Stimulated activated naive CD8-positive, alpha-beta T cell treated with anti-CD3 and anti-CD28 coated beads, Interleukin-15, Interleukin-2, amounts not matched to agents 100 ng/mL and 50 ng/mL, for 24 hours (primary cell): ENCODE results near the gene FGFR2.

Source experiments
- H3K27ac Mint-ChIP-seq: one replicate; pipeline ENCODE4 v1.8.0; 2021; ENCODE audit warnings: mild to moderate bottlenecking, mixed read lengths
- H3K27me3 Mint-ChIP-seq: one replicate; pipeline ENCODE4 v1.8.0; 2021; ENCODE audit warnings: mixed read lengths
- H3K36me3 Mint-ChIP-seq: one replicate; pipeline ENCODE4 v1.8.0; 2021; ENCODE audit warnings: low read depth, mixed read lengths
- H3K4me1 Mint-ChIP-seq: one replicate; pipeline ENCODE4 v1.8.0; 2021; ENCODE audit warnings: low read depth, mixed read lengths
- H3K4me3 Mint-ChIP-seq: one replicate; pipeline ENCODE4 v1.8.0; 2021; ENCODE audit warnings: mild to moderate bottlenecking, mixed read lengths
- H3K9me3 Mint-ChIP-seq: one replicate; pipeline ENCODE4 v1.8.0; 2021; ENCODE audit warnings: mixed read lengths

Gene FGFR2

DNA sequence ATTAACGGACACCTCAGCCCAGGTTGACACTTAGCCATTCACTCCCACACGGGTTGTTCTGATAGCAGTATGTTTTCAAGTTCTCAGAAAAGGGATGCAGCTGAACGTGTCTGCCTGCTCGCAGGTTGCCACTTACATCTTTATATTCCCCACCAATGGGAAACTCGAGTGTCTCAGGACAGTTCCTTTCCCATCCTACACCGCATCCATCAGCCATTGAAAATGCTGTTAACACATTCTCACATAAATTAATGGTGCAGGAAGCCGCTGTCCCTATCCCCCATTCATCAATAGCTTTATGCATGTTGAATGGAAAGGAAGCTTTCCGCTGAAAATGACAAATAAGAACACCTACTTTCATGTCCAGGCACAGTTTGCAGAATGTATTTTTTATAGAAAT is 1.7 kb upstream of the FGFR2 start:
- Mint-ChIP-seq H3K9me3 (no peaks in the 10 kb centered on the region), H3K27me3 (peaks cover 51% of the 10 kb centered on the region), H3K27ac (no peak overlapping the region), H3K4me1 (peaks cover 5% of the 10 kb centered on the region), H3K36me3 (no peaks in the 10 kb centered on the region), H3K4me3 (no peak overlapping the region)

DNA sequence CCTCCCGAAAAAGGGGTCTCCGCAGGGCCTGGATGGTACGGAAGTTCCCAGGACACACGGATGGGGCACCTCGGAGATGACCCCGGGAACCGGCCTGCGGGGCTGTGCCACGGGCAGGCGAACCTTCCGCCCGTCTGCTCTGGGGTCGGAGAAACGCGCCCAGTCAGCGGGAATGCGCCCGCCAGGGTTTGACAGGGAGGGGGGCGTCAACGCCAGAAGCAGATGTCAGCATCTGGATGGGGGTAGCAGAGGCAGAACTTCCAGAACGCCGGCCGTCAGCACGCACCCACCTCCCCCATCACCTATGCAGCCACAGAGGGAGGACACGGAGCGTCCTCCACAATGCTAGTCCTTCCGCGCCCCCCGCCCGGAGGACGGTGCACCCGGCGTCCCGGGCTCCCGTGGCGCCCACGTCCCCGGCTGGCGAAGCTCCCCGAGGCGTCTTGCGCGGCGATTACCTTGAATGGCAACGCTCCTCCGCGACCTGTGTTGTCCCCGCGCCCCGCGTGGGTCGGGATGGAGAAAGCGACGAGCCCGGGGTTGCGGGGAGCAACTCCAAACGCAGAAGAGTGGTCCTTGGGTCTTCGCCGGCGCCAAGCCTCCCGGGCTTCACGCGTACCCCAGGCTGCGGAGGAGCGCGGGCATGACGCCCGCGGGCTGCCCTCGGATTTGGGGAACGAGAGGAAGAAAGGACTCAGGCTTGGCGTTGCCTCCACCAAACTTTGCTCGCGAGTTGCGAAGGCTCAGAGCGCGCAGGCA is 561 bp downstream of the FGFR2 start:
- Mint-ChIP-seq H3K4me3 (no peak overlapping the region), H3K27ac (no peak overlapping the region), H3K4me1 (peaks cover 5% of the 10 kb centered on the region), H3K27me3 (peaks cover 69% of the 10 kb centered on the region), H3K36me3 (no peaks in the 10 kb centered on the region), H3K9me3 (no peaks in the 10 kb centered on the region)

DNA sequence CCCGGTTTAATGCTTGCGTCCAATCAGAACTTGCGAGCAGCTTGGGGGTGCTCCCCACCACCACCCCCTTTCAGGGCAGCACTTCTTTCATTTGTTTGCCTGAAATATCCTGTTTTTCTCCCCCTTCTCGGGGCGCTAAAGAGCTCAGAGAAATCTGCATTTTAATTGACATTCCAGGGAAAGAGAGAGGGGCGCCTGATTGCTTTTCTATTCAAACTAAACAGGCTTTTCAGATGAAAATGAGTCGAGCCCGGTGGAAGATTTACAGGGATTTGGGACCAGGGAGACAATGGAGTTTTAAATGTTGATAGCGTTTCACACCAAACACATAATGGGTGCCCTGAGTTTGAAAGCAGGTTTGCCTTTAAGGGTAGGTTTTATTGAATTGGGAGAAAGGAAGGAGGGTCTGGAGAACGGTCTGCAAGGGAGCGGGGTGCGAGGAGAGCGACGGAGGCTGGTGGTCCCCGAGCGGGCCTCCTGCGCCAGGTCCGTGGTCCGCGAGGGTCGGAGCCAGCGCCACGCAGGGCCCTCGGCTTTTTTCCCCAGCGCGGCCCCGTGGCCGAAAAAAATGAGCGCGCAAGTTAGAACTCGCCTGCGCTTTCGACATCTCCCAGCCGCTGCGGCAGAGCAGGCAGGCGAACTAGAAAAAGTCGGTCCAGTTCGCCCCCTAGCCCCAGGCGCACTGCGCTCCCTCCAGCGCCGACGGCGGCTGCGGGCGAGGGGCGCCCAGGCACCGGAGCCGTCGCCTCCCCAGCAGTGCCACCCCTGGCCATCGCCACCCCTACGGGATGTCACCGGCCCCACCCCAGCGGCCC is 1.3 kb downstream of the FGFR2 start:
- Mint-ChIP-seq H3K9me3 (no peaks in the 10 kb centered on the region), H3K4me3 (no peak overlapping the region), H3K27me3 (peaks cover 71% of the 10 kb centered on the region), H3K4me1 (peaks cover 5% of the 10 kb centered on the region), H3K27ac (no peak overlapping the region), H3K36me3 (no peaks in the 10 kb centered on the region)

DNA sequence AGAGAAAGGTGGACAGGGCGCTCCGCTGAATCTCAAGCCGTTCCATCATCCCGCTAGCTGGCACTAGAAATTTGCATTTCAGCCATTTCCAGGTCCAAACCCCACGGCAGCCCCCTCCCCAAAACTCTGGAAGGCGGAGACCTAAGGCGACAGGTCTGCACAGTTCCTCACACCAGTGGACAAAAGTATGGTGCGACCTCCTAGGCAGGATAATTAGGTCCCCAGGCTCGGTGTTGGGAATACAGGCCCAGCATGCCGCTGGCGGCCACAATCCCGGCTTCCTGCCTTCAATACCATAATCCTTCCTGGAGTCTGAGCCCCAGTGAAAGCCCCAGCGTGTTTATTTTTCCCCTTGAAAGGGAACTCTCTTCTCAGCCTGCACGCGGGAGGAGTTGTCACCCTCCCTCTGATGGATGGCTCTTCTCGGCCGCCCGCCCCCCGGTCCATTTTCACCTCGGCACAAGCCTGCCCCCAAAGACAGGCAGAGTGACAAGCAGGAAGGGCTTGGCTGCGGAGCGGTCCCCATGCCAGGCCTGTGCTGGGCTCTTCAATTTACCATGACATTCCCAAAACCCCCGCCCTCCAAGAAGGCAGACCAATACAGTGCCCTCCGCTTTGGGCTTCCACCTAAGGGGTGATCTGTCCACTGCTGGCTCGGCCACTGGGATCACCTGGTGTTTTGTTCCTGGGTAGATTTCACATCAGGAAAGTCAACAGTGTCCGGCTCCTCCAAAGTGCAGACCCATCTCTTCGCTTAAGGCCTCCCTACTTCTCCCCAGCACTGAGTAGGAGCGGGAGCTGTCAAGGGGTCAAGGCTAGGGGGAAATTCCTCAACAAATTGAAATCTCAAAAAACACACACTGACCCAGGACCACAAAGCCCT is 2.2 kb downstream of the FGFR2 start:
- H3K4me3 Mint-ChIP-seq = no peak overlapping the region
- H3K27me3 Mint-ChIP-seq = peaks cover 66% of the 10 kb centered on the region
- H3K9me3 Mint-ChIP-seq = no peaks in the 10 kb centered on the region
- no peak overlapping the region for H3K27ac Mint-ChIP-seq
- peaks cover 5% of the 10 kb centered on the region for H3K4me1 Mint-ChIP-seq
- H3K36me3 Mint-ChIP-seq = no peaks in the 10 kb centered on the region

DNA sequence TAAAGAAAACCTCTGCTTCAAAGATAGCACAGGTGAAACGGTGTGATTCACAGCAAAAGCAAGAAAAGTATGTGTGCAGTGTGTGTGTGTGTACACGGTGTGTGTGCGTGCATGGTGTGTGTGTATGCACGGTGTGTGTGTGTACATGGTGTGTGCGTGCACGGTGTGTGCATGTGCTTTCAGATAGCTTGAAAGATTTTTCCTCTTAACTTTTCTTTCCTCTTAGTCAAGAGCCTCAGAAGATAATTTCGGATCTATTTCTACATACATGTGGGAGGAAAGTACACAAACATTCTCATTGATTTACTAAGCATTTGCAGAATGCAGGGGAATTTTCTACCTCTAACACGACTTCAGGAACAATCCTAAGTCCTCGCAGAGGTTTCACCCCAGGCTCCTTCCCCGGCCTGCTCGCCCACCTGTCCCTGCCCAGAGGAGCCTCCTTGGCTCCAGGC is 2.9 kb downstream of the FGFR2 start:
- peaks cover 5% of the 10 kb centered on the region for H3K4me1 Mint-ChIP-seq
- peaks cover 60% of the 10 kb centered on the region for H3K27me3 Mint-ChIP-seq
- H3K9me3 Mint-ChIP-seq = no peaks in the 10 kb centered on the region
- no peak overlapping the region for H3K27ac Mint-ChIP-seq
- H3K36me3 Mint-ChIP-seq = no peaks in the 10 kb centered on the region
- H3K4me3 Mint-ChIP-seq = no peak overlapping the region

DNA sequence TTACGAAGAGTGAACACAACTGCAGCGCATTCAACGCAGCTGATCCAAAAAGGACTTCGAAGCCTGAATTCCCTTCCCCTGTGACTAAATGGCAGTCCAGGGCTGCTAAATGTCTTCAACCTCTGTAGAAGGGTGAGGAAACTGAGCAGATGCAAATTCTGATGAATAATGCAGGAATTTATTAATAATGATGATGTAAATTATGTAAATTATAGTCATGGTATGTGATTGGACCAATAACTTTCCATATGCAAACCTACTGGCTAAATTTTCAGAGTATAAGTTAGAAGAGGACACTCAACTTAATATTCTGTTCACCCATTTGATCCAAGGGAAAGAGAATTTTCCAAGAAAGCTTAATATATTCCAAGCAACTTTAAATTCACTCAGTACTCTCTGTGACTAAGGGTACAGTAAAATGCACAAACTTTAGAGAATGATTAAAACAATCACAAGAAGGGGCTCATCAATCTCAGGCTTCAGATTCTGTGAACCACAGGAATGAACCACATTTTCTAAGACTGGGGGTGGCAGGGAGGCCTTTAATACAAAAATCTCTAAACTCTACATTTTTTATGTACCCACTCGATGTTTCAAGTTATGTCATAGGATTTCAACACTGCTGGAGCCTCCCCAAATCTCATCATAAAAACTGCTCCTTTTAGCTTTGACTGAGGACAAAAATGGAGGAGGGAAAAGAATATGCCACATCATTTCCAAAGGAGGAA is 3.5 kb downstream of the FGFR2 start:
- peaks cover 54% of the 10 kb centered on the region for H3K27me3 Mint-ChIP-seq
- peaks cover 5% of the 10 kb centered on the region for H3K4me1 Mint-ChIP-seq
- no peak overlapping the region for H3K27ac Mint-ChIP-seq
- H3K9me3 Mint-ChIP-seq = no peaks in the 10 kb centered on the region
- no peaks in the 10 kb centered on the region for H3K36me3 Mint-ChIP-seq
- no peak overlapping the region for H3K4me3 Mint-ChIP-seq

DNA sequence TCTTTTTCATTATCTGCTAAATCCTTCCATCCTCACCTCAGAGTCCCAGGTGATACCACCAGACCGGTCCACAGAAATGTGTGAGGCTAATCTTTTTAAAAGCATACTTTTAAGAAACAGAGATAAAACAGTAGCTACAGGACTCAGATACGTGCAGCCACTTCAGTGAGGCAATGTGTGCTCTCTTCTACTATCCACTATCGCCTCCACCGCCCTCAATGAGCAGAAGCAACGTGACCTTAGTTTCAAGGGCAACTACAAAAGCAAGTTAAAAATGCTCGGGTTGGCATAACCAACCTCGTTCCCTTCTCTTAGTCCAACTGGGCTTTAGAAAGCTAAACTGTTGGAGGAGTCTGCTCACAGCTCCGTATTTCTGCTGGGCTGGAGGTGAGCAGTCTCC is 4.2 kb downstream of the FGFR2 start:
- no peaks in the 10 kb centered on the region for H3K36me3 Mint-ChIP-seq
- H3K27ac Mint-ChIP-seq = no peak overlapping the region
- H3K27me3 Mint-ChIP-seq = peaks cover 47% of the 10 kb centered on the region
- H3K4me3 Mint-ChIP-seq = no peak overlapping the region
- no peaks in the 10 kb centered on the region for H3K9me3 Mint-ChIP-seq
- peaks cover 5% of the 10 kb centered on the region for H3K4me1 Mint-ChIP-seq

DNA sequence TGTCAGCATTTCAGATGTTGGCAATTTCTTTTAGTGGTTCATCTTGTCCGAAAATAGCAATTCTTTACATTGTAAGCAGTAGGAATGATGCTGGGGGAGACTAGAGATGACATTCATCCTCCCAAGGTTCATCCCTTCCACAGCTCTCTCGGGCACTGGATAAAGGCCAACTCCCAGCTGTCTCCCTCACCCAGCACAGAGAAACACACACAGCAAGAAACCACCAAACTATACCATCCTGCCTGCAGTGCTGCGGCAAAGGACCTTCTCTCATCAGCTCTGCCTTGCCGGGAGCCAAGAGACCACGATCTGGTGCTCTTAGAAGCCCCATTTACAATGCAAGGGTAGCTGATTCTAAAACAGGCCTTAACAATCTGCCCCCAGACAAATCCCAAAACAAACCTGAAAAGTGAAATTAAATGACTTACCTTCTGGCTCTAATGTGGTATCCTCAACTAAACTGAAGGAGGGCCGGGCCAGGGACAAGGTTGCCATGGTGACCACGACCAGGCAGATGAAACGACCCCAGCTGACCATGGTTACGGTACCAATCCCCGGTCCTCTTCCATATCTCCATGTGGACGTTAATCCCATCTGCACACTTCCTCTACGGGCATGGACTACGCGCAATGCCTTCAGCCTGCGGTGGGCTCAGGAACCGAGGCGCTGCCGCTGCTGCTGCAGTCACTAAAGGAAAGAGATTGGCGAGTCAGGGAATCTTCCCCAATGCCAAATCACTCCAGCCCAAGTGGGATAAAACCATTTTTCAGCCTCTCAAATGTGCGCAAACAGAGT is 4.8 kb downstream of the FGFR2 start:
- Mint-ChIP-seq H3K9me3 (no peaks in the 10 kb centered on the region), H3K4me3 (no peak overlapping the region), H3K4me1 (peaks cover 5% of the 10 kb centered on the region), H3K27ac (no peak overlapping the region), H3K27me3 (peaks cover 41% of the 10 kb centered on the region), H3K36me3 (no peaks in the 10 kb centered on the region)

DNA sequence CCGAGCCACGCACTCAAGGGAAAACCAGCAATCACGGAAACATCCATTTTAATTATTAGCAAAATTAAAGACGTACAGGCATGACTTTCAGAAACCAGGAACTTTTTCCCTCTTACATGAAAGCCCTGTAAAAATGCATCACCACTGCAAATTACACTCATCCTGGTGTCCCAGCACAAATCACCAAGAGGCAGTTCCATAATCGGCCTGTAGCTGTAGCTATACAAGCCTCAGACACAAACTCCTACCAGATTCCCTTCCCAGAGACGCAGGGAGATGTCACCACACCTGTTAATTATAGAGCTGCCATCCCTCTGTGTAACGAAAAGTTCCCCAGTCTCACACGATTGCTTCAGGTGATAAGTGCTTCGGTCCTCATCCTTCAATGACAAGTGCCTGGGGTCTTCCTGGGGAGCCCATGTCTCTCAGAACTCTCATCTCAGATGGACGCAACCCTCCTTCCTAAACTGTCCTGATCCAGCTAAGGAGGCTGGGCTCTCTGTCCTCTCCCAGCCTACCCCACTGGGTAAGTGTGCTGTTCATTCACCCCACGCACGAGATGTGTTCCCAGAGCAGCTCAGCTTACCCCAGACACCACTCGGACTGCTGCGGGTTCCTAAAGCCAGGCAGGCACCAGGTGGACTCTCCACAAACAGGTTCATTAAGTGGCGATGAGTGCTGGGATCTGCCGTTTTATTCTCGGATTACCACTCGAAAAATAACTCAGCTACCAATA is 5.9 kb downstream of the FGFR2 start:
- Mint-ChIP-seq H3K27ac (no peak overlapping the region), H3K9me3 (peaks cover 7% of the 10 kb centered on the region), H3K27me3 (peaks cover 44% of the 10 kb centered on the region), H3K4me3 (no peak overlapping the region), H3K36me3 (no peaks in the 10 kb centered on the region), H3K4me1 (peaks cover 5% of the 10 kb centered on the region)

DNA sequence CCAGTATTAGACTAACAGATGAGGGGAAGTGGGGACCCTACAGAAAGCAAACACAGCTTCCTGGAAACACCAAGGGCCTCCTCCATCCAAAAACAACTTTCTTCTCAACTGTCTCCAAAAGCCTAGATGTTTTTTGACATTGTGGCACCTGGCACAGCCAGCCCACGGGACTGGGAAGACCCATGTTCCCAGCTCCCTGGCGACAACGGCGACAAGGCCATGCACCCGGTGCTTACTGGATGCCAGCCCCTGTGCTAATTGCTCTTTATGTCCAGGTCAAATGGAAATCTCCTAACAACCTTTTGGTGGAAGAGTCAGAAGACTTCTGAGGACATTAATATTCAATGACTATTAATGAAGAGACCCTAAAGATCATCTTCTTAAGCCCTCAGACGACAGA is 7.1 kb downstream of the FGFR2 start:
- no peaks in the 10 kb centered on the region for H3K4me1 Mint-ChIP-seq
- no peak overlapping the region for H3K27ac Mint-ChIP-seq
- H3K36me3 Mint-ChIP-seq = no peaks in the 10 kb centered on the region
- H3K4me3 Mint-ChIP-seq = no peak overlapping the region
- H3K9me3 Mint-ChIP-seq = peaks cover 12% of the 10 kb centered on the region
- H3K27me3 Mint-ChIP-seq = peaks cover 36% of the 10 kb centered on the region

DNA sequence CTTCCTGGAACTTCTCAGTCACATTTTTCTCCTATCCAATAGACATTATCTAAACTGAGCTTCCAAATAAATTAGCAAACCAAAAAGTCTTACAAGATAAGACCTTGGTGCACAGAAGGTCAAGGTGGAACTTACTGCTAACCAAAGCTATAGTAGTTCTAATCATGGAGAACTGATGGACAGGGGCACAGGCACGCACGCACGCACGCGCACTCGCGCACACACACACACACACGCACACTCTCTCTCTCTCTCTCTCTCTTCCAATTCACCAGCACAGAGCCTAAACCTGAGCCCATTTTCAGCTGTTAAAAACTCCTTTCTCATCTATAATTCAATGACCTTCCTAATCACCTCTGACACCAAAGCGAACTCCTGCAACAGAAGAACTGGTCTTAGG is 7.5 kb downstream of the FGFR2 start:
- Mint-ChIP-seq H3K27ac (no peak overlapping the region), H3K4me1 (no peaks in the 10 kb centered on the region)

DNA sequence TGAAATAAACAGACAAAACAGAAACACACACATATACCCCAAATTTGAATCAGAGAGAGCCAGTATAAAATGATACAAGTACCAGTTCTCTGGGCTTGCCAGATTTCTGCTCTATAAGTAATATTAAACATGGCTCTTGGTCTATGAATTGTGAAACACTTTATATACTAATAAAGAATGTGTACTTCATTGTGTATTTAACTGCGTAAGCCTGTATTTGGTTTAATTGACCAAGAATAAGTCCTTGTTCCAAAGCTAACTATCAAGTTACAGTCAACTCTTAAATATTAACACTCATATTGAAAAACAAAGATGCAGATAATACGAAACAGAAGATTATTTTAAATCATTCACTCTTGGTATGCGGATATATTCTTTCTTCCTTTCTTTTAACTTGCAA is 8.7 kb downstream of the FGFR2 start:
- Mint-ChIP-seq H3K9me3 (peaks cover 12% of the 10 kb centered on the region), H3K4me3 (no peak overlapping the region), H3K27ac (no peak overlapping the region), H3K4me1 (no peaks in the 10 kb centered on the region), H3K27me3 (peaks cover 19% of the 10 kb centered on the region), H3K36me3 (no peaks in the 10 kb centered on the region)

More for the DNA sequence above, 7.5 kb downstream of the FGFR2 start:
- Mint-ChIP-seq H3K36me3 (no peaks in the 10 kb centered on the region), H3K9me3 (peaks cover 12% of the 10 kb centered on the region), H3K4me3 (no peak overlapping the region), H3K27me3 (peaks cover 32% of the 10 kb centered on the region)

DNA sequence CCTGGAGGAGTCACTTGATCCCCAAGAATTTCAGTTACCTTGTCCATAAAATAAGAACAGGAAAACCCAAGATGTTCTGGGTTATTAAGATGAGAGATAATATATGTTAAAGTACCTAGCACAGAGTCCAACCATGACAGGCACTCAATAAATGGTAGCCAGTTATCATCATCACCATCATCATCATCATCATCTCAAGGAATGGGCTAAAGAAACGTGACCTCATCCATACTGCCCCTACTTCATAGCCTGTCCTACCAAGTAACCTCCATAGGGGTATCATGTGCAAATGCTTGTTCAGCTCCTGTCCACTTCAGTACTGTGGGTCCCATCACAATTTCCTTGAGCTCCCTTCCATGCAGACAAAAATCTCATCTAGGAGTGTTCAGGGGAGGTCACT is 14.4 kb downstream of the FGFR2 start:
- Mint-ChIP-seq H3K4me3 (no peak overlapping the region), H3K27me3 (peaks cover 3% of the 10 kb centered on the region), H3K9me3 (peaks cover 12% of the 10 kb centered on the region), H3K4me1 (no peaks in the 10 kb centered on the region), H3K27ac (no peak overlapping the region), H3K36me3 (no peaks in the 10 kb centered on the region)
